ENCODE measurements around the gene CCDC171.

DNA sequence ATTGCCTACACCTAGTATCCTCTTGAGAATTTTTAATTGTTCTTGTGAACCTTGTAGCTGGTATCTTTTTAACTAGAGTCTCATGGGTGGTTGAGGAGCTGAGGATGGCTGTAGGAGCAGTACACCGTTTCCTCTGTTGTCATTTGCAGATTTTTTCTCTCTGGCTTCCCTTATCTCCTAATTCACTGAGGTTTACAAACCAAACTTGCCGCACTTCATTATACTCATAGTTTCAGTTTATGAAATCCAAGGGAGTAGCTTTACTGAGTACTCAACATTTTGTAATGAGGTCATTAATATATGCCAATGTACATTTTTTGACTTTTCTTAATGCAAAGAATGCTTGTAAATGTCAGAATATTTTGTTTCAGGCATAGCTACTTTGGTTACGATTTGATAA lies 154.2 kb downstream of the CCDC171 start:
- no peak for TF ChIP-seq CTCF (IDR thresholded peaks at IDR 0.05)
- TF ChIP-seq POLR2A (IDR thresholded peaks at IDR 0.05), result no peak
